Activated CD4-positive, alpha-beta T cell treated with anti-CD3 and anti-CD28 coated beads, Interleukin-2, Interleukin-4, amounts not matched to agents 100 ng/mL and 50 ng/mL, durations not matched to agents 16 hours and 8 hours (primary cell): ENCODE measurements around the gene ANKRD44.
A peak's percentile ranks its signal among the peaks of the same experiment; 100 is the strongest.

Source experiments
- DNase-seq: peaks from one replicate; pipeline ENCODE4 v3.0.0-alpha.2; 2020; ENCODE audit warnings: low spot score

ANKRD44 gene

DNA sequence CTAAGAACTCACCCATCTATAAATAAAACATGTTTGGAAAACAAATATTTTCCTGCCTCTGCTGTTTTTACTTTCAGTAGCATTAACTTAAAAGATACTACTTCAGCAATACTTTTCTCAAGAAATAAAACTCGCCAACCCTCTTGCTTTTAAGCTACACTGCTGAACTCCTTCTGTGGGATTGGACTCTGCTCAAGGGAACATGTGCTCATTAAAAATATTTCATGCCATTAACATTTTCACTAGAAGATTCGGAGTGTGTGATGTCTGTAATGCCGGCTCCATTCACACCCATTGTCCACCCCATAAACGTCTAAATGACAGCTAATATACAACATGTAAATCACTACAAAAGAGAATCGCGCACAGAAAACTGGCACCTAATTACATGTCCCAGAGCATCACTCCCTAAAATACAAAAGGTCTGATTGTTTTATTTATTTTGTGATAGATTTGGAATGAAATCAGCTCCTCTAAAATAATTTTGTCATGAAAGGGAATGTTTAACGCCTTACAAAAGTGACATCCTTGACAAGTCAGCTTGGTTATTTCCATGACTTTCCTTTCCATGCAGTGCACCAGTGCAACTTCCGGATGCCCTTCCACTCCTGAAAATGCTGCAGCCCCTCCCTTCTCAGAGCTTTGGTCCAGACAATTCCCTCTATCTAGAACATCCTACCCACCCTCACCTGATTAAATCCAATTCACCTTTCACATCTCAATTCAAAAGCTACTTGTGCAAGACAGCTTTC, 73.1 kb downstream of the ANKRD44 start:
- no peak for DNase-seq

DNA sequence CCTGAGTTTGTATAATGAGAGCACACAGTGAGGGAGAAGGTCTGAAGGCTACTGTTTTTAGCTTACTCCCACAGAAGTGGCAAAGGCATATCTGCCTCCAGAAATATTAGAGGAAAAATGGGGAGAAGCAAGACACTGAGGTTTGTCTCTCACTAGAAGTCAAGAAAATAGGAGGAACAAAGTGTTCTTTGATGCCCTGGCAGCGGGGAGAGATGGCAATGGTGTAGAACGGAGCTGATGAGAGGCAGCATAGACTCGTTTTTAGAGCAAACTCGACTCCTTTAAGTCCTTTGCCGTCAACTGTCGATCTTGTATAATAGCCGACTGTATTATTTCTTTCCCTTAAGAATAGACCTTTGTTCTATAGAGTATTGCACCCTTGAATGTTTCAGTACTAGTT, 73.8 kb downstream of the ANKRD44 start:
- no peak for DNase-seq

DNA sequence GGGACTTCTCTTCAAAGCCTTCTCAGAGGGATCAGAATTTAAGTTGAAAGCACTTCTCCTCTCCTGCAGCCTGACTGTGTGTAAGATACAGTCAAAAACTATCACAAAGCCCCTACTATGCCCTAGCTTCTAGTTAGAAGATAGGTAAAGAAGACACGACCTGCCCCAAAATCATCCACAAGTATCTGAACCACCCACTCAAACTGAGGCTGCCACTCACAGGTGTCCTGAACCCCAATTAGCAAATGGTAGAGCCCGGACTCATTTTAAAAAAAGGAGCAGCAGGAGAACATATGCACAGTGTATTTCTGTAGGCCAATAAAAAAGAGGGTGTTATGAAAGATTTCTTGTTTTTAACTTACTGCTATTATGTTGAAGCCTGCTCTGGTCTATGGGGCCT, 74.4 kb downstream of the ANKRD44 start:
- DNase-seq: no peak

DNA sequence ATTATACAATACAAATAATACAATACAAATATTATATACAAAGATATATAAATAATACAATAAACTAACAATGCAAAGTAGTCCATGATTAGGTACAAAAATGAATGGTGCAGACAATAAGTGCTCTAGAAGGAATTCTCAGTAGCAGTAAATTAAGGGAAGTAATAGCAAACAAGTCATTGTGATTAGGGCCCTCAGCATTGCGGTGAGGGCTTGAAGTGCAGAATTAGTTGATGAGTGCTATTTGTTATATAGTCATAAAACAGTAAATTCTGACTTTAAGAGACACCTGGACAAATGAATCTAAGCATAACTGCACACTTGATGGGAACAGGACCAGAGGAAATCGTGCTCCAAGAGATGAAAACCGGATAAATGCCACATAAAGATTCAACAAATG, 74.9 kb downstream of the ANKRD44 start:
- DNase-seq: no peak

DNA sequence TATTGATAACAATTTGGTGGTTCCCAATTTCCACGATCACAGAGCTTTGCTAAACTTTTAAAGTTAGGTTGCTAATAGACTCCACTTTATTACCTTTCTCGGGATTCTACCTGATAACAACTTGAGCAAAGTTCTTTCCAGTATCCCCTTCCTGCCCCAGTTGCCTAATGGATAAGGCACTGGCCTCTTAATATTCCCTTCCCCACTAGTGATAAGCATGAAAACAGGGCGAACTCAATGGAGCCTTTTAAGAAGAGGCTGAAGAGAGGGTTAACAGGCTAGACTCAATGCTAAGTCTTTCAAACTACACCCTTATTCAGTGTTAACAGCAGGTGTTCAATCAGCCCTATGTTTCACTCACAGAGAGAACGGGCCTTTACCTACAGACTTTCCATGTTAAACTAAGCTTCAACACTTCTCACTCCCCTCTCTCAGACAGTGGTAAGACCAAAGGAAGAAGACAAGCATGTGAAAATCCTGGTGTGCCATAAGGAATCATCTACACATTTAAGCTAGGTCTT, 75.8 kb downstream of the ANKRD44 start:
- DNase-seq: no peak

DNA sequence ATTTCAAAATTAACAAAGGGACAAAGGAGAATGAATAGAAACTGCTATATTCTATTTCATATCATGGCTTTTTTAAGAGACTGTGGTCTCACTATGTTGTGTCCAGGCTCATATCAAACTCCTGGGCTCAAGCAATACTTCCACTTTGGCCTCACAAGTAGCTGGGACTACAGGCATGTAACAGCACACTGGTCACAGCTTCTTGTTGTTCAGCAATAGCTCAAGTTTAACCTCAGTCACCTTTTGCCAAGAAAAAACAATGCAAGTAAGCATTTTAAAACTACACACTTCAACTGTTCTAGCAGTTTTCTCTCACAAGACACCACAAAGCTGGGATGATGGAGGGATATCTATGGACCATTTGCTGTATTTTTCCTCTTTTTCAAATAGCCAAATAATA, 77.1 kb downstream of the ANKRD44 start:
- DNase-seq: no peak

DNA sequence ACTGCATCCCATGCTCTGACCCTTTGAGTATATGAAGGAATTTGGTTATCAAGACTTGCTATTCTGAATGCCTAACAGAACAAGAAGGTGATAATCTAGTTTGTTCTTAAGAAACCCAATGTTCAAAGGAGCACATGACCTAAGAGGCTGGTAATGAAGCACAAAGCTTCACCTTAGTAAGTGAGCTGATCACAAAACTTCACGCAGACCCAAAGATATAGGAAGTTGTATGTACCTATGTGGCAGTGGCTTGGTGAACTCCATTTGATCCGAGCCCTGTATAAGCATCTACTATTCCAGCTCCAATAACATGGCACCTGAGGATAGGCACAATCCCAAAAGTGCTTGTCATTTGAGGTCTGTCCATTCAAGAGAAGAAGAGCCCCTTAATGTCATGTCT, 78.6 kb downstream of the ANKRD44 start:
- no peak for DNase-seq

DNA sequence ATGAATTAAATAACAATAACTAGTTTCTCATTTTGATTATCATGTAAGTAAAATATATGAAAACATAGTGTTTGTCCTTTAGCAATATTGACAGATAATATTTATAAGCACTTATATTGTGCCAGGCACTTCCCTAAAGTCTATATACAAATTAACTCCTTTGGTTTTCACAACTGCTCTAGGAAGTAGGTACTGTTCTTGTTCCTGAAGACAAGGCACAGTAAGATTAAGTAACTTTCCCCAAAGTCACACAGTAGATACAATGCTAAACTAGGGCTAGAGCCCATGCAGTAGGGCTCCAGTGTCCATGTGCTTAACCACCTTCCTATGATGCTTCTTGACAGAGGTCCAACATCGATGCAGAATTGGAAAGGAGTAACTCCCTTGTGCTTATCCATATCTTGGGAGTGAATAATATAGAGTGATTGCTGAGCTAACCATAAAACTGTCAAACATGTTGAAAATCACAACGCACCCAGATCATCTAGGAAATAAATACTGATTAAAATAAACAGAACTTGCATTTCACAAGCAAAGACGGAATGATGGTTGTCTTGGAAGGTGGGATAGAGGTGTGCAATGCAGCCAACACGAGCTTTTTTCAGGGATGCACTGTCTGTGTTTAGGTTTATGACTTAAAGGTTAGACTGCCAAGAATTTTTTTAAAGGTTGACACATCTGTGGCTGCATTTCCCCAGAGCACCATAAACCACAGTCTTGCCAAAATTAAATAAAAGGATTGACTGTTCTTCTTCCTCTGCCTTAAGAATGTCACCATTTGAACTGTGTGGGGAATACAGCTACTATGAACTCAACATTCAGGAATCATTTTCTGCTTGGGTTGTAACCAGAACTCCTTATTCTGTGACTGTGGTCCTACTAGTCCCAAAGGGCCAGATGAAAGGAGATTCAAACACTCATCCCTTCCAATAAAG, 80.8 kb downstream of the ANKRD44 start:
- no peak for DNase-seq

DNA sequence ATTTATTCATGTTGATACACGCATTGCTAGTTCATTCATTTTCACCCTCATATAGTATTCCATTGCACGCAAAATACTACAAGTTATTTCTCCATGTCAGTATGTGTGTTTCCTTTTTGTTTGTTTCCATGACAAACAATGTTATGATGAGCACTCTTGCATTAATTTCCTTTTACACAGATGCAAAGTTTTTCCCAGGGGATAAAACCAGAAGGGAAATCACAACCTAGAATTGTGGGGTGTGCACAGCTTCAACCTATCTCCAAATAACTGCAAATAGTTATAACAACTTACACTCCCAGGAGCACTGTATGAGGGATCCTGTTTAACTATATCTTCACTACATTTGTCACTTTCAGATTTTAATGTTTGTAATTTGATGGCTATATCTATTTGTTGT, 87.1 kb downstream of the ANKRD44 start:
- DNase-seq: no peak

DNA sequence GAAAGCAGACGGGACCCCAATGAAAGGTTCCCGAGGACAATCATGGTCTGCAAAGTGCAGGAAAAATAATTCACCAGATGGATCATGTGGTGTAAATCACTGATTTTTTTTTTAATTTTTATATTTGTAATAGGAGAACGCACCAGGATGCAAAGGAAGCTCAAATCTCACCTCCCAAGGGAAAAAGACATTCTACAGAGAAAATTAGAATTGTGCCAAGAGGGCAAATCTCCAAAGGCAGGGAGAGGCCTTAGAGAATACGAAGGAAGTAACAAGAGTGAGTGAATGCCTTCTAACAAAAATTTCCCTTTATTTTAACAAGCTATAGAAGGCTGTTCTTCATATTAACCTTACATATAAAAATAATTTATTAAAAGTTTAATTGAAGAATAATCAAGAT, 90.9 kb downstream of the ANKRD44 start:
- no peak for DNase-seq

DNA sequence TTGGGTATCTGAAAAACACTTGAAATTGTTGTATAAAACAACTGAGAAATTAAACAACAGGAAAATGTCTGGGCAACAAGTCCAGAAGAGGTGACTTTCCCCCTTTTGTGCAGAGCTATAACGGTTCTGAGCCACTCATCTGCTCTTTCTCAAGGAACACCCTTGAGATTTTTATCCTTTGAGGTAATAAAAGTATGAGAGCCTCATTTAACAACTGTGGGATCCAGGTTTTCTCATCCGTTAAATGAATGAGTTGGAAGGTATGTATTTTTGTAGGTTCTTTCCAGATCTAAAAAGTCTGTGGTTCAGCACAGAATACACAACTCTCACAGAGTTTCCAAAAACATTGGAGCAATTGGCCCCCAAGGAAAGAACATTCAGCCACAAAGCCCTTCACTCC, 93.0 kb downstream of the ANKRD44 start:
- DNase-seq: no peak

DNA sequence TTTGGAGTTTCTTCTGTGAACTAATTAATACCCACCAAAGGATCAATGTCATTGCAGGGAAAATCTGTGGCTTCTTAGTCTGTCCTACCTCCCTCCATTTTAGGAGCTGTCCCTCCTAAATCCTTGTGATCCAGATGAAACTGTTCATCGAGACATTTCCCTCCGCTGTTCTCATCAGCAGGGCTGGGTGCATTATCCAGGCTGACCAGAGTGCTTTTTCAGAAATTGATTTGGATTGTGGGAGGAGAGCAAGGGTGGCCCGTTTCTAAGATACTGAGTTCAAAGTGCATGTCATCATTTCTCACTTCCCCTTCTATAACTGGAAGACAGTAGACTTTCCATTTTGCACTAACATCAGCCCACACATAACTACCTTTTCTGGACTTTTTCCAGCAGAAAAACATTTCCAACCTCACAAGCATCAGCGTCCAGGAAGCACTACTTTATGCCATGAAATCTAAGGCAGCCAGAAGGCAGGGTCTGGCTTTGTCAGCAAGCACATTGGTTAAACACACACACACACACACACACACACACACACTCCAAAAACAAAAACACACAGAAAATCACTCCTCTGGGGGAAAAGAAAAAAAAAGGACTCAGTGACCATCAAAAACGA, 94.1 kb downstream of the ANKRD44 start:
- DNase-seq: peak; percentile 48

DNA sequence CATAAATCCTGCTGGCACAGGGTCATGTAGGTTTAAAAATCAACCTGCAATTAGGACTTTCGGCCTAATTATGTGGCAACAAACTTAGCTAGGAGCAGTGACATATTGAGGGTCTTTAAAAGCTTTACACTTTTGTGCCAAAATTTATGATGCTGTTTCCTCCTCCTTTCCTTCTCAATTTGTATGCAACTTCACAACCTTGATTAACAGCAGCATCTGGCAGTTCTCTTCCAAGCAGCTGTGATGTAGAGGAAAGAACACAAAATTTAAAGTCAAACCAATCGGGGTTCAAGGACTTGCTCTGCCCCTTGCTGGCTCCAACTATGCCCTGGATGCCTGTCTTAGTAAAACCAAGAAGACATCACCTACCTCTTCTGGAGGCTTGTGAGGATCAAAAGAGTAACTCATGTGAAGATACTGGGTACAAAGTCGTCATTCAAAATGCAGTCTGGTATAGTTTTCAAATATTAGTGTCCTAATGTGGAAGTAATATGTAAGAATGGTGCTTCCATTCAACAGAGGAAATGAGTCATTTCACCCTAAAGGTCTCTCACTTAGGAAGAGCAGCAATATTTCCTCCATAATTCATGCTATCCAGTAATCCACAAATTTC, 94.7 kb downstream of the ANKRD44 start:
- DNase-seq: peak; percentile 50

DNA sequence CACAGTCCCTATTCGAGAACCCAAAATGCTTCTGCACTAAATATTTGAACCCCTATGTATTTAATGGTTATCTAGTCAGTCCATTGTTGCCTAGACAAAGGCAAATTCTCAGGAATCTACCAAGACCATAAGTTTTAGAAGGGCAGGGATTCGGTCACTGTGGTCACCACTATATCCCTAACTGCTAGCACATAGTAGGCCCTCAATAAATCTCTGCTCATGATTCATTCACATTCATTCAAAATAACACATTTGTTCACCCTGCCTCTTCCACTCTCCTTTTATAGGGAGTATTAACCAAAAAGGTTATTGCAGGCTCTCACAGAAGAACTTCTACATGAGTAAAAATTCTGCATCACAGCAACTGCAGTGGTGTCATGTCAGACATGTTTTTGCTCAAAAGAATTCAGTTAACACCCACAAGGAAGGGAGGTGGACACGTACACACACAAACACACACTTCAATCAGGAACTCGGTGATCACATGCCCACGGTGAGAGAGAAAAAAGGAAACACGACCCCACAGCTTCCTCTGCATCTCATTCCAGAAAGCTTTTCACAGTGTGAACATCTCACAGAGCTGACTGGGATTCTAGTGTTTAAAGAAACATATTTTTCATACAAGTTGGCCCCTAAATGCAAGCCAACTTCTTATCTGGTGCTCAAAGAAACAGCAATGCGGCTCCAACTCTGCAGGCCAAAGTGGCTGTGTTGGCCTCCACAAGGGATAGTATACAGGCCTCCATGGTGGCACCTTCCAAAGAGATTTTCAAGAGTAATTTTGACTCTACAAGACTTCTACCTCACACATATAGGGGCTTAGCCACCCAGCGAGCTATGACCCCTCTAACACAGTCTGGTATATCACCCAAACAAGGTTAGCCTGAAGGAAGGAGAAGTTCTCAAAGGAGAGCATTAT, 98.0 kb downstream of the ANKRD44 start:
- peak; percentile 48 for DNase-seq

DNA sequence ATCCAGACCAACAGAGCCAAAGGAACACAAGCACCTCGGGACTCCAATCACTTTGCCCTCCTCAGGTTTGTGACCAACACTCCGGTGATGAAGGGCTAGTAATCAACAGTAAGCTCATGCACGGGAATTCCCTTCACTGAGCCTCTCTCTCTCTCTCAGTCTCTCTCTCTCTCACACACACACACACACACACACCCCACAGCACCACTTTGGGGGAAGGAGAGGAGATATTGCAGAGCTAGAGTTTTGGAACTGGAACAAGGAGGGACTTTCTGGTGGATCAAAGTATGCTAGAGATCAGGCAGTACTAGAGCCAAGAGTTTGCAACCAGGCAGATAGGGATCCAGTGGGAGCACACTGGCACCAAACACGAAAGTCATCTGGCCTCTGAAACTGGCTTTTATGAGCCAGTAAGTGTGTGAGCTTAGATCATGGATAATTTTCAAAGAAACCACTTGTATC, 98.7 kb downstream of the ANKRD44 start:
- peak; percentile 46 for DNase-seq

DNA sequence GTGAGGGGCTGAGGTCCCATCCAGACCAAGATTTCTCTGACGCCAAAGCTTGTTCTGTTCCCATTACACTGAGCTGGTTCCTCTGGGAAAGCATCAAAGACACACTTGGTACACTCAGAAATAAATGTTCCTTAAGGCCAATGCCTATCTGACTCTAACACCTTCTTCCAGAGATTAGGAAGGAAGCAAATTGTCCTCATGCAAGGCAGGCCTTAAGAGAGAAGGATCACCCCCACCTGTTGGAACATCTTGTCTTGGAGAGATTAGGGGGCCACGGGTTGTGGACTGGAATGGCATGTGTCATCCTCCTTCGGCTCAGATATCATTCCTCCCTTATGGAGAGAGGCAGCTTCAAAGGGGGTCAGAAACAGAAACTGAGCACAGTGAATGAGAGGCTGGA, 100.2 kb downstream of the ANKRD44 start:
- DNase-seq: no peak

DNA sequence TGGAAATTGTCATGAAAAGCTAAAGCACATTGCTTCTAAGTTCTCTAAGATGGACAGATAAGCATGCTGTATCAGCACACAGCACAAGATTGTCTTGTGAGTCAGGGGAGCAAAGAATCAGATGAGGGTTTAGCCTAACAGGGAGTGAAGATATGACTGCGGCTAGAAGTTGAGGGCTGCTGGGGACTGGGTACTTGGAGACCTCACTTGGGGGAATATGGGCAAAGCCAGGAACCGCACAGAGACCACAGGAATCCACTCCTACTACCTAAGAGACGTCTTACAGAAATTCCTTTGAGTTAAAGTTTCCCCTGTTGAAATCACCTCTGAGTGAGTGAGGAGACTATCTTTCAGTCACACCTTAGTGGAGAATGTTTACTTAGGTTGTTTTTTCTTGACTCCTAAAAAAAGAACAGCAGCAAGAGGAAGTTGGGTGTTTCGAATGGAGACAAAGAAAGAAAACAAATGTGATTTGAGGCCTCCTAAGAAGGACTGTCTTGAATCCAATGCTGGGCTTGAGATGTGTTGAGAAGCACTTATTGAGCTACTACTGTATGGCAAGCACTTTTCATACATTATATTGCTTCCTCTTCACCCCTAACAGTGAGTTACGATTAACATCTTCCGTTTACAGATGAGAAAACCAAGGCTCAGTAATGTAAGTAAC, 100.7 kb downstream of the ANKRD44 start:
- DNase-seq: peak; percentile 77

DNA sequence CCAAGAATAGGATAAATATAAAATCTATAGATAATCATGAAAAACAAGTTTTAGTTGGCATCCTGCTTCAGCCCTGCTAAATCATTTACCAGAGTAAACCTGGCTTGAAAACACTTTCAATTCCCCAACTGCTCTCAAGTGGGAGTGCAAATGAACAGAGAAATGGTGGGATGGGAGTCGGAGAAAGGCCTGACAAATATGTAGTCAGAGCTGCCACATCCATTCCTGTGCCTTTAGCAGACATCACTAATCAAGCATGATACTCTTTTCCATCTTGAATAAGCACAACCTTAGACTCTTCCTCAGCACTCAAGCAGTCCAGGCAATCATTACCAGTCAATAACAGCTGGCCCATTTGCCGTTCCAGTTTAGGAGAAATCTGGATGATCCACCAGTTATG, 101.3 kb downstream of the ANKRD44 start:
- DNase-seq: no peak

DNA sequence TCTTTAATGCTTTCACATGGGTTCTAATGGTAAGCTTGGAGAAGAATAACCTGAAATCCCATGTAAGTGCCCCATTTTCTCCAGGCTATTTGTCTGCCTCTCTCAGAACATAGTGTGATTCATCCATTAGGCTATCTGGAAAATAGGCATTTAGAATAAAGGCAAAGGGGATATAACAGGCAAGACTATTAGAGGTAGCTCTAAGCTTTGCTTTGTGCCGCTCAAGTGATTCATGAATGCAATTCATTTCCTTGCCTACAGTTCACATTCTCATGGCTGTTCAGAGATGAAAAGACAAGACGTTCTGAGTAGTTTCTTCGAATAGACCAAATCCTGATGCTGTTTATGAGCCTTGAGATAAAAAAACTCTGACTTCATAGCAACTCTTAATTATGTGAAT, 101.7 kb downstream of the ANKRD44 start:
- no peak for DNase-seq

DNA sequence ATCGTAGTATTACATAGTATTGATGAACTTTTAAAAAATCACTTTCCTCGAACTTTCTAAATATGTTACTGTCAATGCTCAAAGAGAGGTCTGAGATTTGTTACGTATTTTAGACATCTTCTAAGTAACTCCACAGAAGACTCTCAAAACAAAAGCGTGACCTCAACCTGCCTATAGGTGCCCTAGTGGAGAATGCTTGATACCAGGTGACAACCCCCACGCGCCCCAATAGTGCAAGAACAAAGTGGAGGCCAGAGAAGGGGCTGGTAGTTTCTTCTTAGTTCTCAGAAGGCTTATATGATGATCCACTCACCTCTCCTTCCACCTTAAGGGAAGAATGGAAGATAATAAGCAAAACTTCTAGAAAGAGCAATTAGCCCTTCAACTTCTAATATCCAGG, 102.6 kb downstream of the ANKRD44 start:
- no peak for DNase-seq
